ENCODE data around the gene EXOC3L1.

DNA sequence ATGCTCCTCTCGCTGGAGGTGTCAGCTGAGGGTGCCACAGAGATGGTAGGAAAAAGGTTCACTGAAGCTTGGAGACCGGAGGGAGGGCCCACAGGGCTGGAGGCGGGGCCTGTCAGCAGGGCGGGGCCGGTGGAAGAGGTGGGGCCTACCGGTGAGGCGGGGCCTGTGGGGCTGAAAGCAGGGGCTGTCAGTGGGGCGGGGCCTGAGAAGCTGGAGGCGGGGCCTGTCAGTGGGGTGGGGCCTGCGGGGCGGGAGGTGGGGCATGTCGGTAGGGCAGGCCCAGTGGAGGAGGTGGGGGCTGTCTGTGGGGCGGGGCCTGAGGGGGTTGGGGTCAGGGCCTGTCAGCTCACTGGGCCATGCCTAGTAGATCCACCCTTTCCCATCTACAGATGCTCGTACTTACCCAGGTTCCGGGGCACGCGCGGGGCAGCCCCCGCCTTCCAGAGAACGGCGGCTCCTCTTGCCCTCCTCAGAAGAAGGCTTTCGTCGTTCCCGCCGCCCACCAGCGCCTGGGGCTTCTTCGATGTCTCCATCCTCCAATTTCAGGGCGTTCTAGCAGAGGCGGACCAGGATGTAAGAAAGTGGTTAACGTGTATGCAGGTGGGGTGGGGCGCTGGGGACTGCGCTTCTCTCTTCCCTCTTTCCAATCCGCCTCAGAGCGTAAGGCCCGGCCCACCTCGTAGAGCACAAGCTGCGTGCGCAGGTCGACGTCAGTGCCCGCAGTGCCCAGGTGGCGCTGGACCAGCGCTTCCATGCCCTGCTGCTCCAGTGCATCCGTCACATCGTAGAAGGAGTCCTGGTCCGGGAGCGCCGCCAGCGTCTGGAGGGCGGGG, 46.8 kb upstream of the EXOC3L1 start:
- TF ChIP-seq YY1 (IDR thresholded peaks at IDR 0.05; ENCODE audit: low read depth), result no peak
- TF ChIP-seq USF1 (IDR thresholded peaks at IDR 0.05), result no peak
- TF ChIP-seq RAD21 (IDR thresholded peaks at IDR 0.05; ENCODE audit: low read depth), result no peak
- TF ChIP-seq REST (IDR thresholded peaks at IDR 0.05; ENCODE audit: low read depth), result no peak
- no peak for TF ChIP-seq CEBPB (IDR thresholded peaks at IDR 0.05)
- TF ChIP-seq NFIC (IDR thresholded peaks at IDR 0.05), result no peak
- TF ChIP-seq CREB1 (IDR thresholded peaks at IDR 0.05; ENCODE audit: low read depth), result no peak
- TF ChIP-seq EP300 (IDR thresholded peaks at IDR 0.05; ENCODE audit: borderline replicate concordance), result no peak
- no peak for TF ChIP-seq ZBTB7A (IDR thresholded peaks at IDR 0.05; ENCODE audit: low read depth)
- TF ChIP-seq TCF12 (IDR thresholded peaks at IDR 0.05; ENCODE audit: low read depth), result no peak
- no peak for TF ChIP-seq TEAD4 (IDR thresholded peaks at IDR 0.05)
- TF ChIP-seq TAF1 (IDR thresholded peaks at IDR 0.05; ENCODE audit: low read depth), result no peak
